ENCODE results near the gene LSAMP. TPM values are rescaled to one million over a fixed set of nuclear protein-coding genes. Genes with fewer than 3 reads are reported as not detected.
"Not testable (repeated sequence)": the region's sequence is repeated elsewhere in the genome, so short reads cannot be mapped to it uniquely, and the experiment has no call there.

The LSAMP gene
- total and polyA plus RNA-seq, 2 donors = 7.9 to 24.0 TPM

- Histone ChIP-seq H3K27ac (ENCODE audit: low read depth) (no peak overlapping the region), H3K4me1 (ENCODE audit: insufficient read depth) (no peaks in the 10 kb centered on the region), H3K36me3 (ENCODE audit: insufficient read depth) (no peaks in the 10 kb centered on the region), H3K4me3 (ENCODE audit: low read depth, low read length) (no peak overlapping the region)
- no peak for DNase-seq (ENCODE audit: extremely low spot score)
- 70% methylated on average over 4 of the region's 4 CpGs for WGBS
Measured at GRCh38 chr3:116084999-116085791, 360.1 kb downstream of the LSAMP start.

DNA sequence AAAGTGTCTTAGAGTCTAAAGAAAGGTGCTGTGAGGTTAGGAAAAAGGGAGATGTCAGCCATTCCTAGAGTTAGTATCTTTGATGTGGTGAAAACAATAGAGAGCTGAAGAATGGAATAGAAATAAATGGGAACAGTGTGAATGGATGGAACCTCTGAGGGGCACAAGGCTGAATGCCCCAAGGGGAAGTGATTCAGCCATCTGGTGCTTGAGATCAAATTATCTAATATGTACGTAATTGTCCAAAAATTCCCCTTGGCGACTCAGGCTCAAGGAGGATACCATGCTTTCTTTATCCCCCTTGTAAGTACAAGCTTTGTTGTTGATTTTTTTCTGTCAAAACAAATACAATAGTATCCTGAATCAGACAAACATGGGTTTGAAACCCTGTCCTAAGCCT is 361.6 kb downstream of the LSAMP start:
- no peaks in the 10 kb centered on the region for H3K4me1 ChIP-seq (ENCODE audit: insufficient read depth)
- H3K36me3 ChIP-seq (ENCODE audit: insufficient read depth) = no peaks in the 10 kb centered on the region
- H3K27ac ChIP-seq (ENCODE audit: low read depth) = no peak overlapping the region
- H3K4me3 ChIP-seq (ENCODE audit: low read depth, low read length) = no peak overlapping the region
- 94% methylated on average over 2 of the region's 2 CpGs for WGBS
- DNase-seq (ENCODE audit: extremely low spot score) = no peak

DNA sequence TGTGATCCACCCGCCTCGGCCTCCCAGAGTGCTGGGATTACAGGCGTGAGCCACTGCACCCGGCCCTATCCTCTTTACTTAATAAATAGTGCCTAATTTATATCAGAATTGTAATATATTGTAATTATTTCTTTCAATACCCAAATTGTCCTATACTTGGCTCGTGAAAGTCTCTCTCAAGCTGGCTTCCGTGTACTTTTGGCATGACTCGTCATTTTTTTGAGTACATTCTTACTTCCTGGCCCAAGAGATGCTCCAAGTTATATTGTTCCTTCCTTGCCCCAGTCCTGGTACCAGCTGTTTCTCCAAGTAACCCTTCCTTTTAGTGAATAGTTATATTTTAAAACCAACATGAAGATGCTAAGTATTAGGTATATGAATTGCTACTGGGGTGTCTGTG is 366.7 kb downstream of the LSAMP start:
- Histone ChIP-seq H3K4me3 (ENCODE audit: low read depth, low read length) (no peak overlapping the region), H3K27ac (ENCODE audit: low read depth) (no peak overlapping the region), H3K4me1 (ENCODE audit: insufficient read depth) (no peaks in the 10 kb centered on the region), H3K36me3 (ENCODE audit: insufficient read depth) (no peaks in the 10 kb centered on the region)
- 95% methylated on average over 7 of the region's 7 CpGs for whole genome bisulfite sequencing
- DNase-seq (ENCODE audit: extremely low spot score) = no peak

DNA sequence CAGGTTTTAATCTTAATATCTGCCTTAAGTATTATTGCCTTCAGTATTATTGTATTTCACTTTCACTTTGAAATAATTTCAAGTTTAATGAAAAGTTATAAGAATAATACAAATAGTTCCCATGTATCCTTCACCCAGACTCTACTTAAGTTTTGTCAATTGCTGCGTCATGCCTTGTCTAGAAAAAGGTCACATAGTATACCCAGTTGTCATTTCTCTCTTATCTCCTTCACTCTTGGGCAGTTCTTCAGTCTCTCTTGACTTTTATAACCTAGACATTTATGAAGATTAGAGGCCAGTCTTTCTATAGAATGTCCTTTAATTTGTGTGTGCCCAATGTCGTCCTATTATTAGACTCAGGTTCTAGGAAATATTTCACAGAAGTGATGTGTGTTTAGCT is 367.7 kb downstream of the LSAMP start:
- Histone ChIP-seq H3K27ac (ENCODE audit: low read depth) (no peak overlapping the region), H3K36me3 (ENCODE audit: insufficient read depth) (no peaks in the 10 kb centered on the region), H3K4me3 (ENCODE audit: low read depth, low read length) (no peak overlapping the region), H3K4me1 (ENCODE audit: insufficient read depth) (no peaks in the 10 kb centered on the region)
- WGBS = 93% methylated on average over 2 of the region's 2 CpGs
- no peak for DNase-seq (ENCODE audit: extremely low spot score)

GRCh38 chr3:116077059-116077458 is 368.2 kb downstream of the LSAMP start:
- DNase-seq (ENCODE audit: extremely low spot score) = no peak
- Histone ChIP-seq H3K4me3 (ENCODE audit: low read depth, low read length) (no peak overlapping the region), H3K4me1 (ENCODE audit: insufficient read depth) (no peaks in the 10 kb centered on the region), H3K27ac (ENCODE audit: low read depth) (no peak overlapping the region), H3K36me3 (ENCODE audit: insufficient read depth) (no peaks in the 10 kb centered on the region)
- WGBS = 99% methylated on average over 1 of the region's 1 CpG

DNA sequence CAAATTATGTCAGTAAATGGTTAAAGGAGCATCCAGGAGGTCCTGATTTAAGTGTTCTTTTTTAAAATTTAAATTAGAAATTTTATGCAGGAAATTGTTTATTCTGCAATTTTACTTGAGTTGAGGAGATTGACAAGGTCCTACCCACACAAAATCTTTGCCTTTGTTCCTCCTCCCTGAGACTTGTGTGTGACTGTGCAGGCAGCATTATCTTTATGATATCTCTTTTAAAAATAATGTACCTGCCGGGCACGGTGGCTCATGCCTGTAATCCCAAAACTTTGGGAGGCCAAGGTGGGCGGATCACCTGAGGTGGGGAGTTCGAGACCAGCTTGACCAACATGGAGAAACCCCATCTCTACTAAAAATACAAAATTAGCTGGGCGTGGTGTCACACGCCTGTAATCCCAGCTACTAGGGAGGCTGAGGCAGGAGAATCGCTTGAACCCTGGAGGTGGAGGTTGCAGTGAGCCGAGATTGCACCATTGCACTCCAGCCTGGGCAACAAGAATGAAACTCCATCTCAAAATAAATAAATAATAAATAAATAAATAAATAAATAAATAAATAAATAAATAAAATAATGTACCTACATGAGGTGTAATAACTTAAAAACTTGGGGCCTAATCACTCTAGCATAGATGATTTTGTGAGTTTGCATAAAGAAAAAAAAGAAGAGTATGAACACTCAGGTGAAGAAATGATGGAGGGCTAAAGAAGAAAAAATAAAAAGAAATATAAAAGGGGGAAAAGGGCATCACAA is 374.6 kb downstream of the LSAMP start:
- not testable (repeated sequence) for DNase-seq (ENCODE audit: extremely low spot score)

DNA sequence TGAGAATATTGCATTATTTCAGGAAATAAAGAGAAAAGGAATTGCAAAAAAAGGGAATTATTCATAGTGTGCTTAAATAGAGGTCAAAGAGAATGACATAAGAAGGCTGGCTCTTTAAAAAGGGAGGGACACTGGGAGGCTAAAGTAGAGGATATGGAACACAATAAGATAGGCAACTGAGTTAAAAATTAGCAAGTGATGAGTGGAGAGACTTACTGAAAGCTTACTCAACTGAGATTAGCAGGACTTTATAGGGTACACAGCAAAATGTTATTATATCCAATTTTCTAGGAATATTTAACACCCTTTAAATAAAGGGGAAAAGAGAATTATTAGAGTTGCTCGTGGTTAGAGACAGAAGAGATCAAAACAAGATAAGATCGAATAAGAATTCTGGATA is 375.2 kb downstream of the LSAMP start:
- no peak overlapping the region for H3K4me3 ChIP-seq (ENCODE audit: low read depth, low read length)
- H3K36me3 ChIP-seq (ENCODE audit: insufficient read depth) = no peaks in the 10 kb centered on the region
- H3K27ac ChIP-seq (ENCODE audit: low read depth) = no peak overlapping the region
- no peak for DNase-seq (ENCODE audit: extremely low spot score)
- H3K4me1 ChIP-seq (ENCODE audit: insufficient read depth) = no peaks in the 10 kb centered on the region
- whole genome bisulfite sequencing = 43% methylated on average over 2 of the region's 2 CpGs

More for the DNA sequence above, 374.6 kb downstream of the LSAMP start:
- H3K4me3 ChIP-seq (ENCODE audit: low read depth, low read length); H3K4me1 ChIP-seq (ENCODE audit: insufficient read depth); H3K36me3 ChIP-seq (ENCODE audit: insufficient read depth); H3K27ac ChIP-seq (ENCODE audit: low read depth): not testable (repeated sequence)
- WGBS = 89% methylated on average over 8 of the region's 8 CpGs

DNA sequence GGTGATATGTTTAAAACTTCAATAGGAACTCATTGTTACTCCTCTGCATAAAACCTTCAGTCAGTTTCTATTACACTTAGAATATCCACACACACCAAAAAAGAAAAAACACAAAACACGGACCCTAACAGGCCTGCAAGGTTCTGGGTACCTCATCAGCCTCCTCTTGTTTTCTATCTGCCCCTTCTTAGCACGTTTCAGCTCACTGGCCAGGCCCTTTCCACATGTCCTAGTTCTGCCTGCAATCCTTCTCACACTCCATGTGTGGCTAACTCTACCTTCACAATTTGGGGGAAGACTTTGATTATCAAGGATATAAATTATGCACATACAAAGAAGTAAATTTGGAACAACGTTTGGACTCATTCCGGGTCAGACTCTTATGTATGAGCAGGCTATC is 376.3 kb downstream of the LSAMP start:
- 68% methylated on average over 4 of the region's 4 CpGs for WGBS
- Histone ChIP-seq H3K4me3 (ENCODE audit: low read depth, low read length) (no peak overlapping the region), H3K36me3 (ENCODE audit: insufficient read depth) (no peaks in the 10 kb centered on the region), H3K27ac (ENCODE audit: low read depth) (no peak overlapping the region), H3K4me1 (ENCODE audit: insufficient read depth) (no peaks in the 10 kb centered on the region)
- DNase-seq (ENCODE audit: extremely low spot score) = no peak

DNA sequence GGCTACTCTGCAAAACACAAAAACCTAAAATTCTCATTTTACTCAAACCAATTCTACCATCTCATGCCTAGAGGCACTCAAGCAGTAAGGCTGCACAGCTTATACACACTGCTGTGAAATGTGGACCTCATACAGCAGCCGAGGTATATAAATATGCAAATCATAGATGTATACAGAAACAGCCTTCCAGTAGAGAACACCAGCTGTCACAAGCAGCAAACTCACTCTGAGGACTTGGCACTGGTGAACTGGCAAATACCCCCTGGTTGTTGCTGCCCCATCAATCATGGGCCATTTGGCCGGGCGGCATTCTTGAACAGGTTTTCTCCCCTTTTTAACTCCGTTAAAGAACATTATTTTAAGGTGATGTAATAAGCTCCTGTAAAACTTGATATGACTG is 378.0 kb downstream of the LSAMP start:
- no peak for DNase-seq (ENCODE audit: extremely low spot score)
- WGBS = 82% methylated on average over 4 of the region's 4 CpGs
- H3K4me3 ChIP-seq (ENCODE audit: low read depth, low read length) = no peak overlapping the region
- H3K4me1 ChIP-seq (ENCODE audit: insufficient read depth) = no peaks in the 10 kb centered on the region
- H3K27ac ChIP-seq (ENCODE audit: low read depth) = no peak overlapping the region
- no peaks in the 10 kb centered on the region for H3K36me3 ChIP-seq (ENCODE audit: insufficient read depth)

GRCh38 chr3:116065501-116065900 is 379.8 kb downstream of the LSAMP start:
- Histone ChIP-seq H3K27ac (ENCODE audit: low read depth) (no peak overlapping the region), H3K4me1 (ENCODE audit: insufficient read depth) (no peaks in the 10 kb centered on the region), H3K4me3 (ENCODE audit: low read depth, low read length) (no peak overlapping the region), H3K36me3 (ENCODE audit: insufficient read depth) (no peaks in the 10 kb centered on the region)
- 42% methylated on average over 1 of the region's 1 CpG for WGBS
- no peak for DNase-seq (ENCODE audit: extremely low spot score)

GRCh38 chr3:116064646-116065045 is 380.6 kb downstream of the LSAMP start:
- H3K36me3 ChIP-seq (ENCODE audit: insufficient read depth) = no peaks in the 10 kb centered on the region

GRCh38 chr3:116059421-116060096 is 385.7 kb downstream of the LSAMP start:
- DNase-seq (ENCODE audit: extremely low spot score) = no peak
- no peaks in the 10 kb centered on the region for H3K4me1 ChIP-seq (ENCODE audit: insufficient read depth)
- 79% methylated on average over 2 of the region's 2 CpGs for WGBS
- H3K27ac ChIP-seq (ENCODE audit: low read depth) = no peak overlapping the region
- no peaks in the 10 kb centered on the region for H3K36me3 ChIP-seq (ENCODE audit: insufficient read depth)
- H3K4me3 ChIP-seq (ENCODE audit: low read depth, low read length) = no peak overlapping the region

More at GRCh38 chr3:116064646-116065045, 380.6 kb downstream of the LSAMP start:
- Histone ChIP-seq H3K27ac (ENCODE audit: low read depth) (no peak overlapping the region), H3K4me3 (ENCODE audit: low read depth, low read length) (no peak overlapping the region), H3K4me1 (ENCODE audit: insufficient read depth) (no peaks in the 10 kb centered on the region)
- DNase-seq (ENCODE audit: extremely low spot score) = no peak
- WGBS = 86% methylated on average over 1 of the region's 1 CpG

- no peaks in the 10 kb centered on the region for H3K36me3 ChIP-seq (ENCODE audit: insufficient read depth)
- WGBS = 83% methylated on average over 2 of the region's 2 CpGs
- H3K27ac ChIP-seq (ENCODE audit: low read depth) = no peak overlapping the region
- no peaks in the 10 kb centered on the region for H3K4me1 ChIP-seq (ENCODE audit: insufficient read depth)
- H3K4me3 ChIP-seq (ENCODE audit: low read depth, low read length) = no peak overlapping the region
- DNase-seq (ENCODE audit: extremely low spot score) = no peak
Measured at GRCh38 chr3:116058844-116059243, 386.4 kb downstream of the LSAMP start.
